GM12872 (cell line): Measurements from ENCODE around the gene GRIA2.

Source experiments
- TF ChIP-seq, protein P1 (sequence below): IDR thresholded peaks from 3 replicates; pipeline ENCODE4 v1.5.1; 2011; ENCODE audit warnings: low read depth, mild to moderate bottlenecking, low read length, moderate library complexity; ENCODE audit not compliant: insufficient read depth

GRIA2 gene

DNA sequence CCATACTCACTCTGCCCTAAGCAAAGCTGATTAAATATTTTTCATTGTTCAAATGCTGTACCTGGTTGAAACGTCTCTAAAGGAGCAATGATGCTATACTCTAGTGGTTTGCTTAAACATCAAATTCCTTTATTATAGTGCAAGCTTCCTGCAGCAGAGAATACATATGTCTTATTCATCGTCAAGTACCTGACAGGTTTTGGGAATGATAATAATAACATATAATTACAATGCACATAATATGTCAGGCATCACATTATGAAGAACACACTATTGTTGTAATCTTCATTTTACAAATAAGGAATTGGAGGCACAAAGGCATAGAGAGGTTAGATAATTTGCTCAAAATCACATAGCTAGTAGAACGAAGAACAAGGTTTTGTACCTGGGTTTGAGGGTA lies 151.6 kb downstream of the GRIA2 start:
- TF ChIP-seq, protein P1, sequence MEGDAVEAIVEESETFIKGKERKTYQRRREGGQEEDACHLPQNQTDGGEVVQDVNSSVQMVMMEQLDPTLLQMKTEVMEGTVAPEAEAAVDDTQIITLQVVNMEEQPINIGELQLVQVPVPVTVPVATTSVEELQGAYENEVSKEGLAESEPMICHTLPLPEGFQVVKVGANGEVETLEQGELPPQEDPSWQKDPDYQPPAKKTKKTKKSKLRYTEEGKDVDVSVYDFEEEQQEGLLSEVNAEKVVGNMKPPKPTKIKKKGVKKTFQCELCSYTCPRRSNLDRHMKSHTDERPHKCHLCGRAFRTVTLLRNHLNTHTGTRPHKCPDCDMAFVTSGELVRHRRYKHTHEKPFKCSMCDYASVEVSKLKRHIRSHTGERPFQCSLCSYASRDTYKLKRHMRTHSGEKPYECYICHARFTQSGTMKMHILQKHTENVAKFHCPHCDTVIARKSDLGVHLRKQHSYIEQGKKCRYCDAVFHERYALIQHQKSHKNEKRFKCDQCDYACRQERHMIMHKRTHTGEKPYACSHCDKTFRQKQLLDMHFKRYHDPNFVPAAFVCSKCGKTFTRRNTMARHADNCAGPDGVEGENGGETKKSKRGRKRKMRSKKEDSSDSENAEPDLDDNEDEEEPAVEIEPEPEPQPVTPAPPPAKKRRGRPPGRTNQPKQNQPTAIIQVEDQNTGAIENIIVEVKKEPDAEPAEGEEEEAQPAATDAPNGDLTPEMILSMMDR, result no peak

- TF ChIP-seq, protein P1, result no peak
Measured at GRCh38 chr4:157372567-157372966, 152.0 kb downstream of the GRIA2 start.

DNA sequence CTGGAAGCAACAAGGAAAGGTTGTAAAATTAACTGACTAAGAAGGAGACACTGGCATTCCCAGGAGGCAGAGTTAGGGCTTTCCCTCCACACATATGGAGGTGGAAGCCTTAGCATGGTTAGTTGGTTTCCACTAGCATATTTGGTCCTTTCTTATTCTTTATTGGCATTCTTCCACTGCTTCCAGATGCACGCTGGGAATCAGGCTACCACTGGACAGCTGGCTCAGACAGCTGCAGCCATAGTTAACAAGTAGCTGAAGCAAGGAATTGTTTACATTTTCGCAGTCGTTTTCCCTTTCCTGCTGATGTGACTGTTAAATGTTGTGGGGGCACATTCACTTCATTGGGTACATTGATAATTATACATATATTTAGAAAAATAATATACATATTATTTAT lies 169.2 kb downstream of the GRIA2 start:
- TF ChIP-seq, protein P1, result no peak

DNA sequence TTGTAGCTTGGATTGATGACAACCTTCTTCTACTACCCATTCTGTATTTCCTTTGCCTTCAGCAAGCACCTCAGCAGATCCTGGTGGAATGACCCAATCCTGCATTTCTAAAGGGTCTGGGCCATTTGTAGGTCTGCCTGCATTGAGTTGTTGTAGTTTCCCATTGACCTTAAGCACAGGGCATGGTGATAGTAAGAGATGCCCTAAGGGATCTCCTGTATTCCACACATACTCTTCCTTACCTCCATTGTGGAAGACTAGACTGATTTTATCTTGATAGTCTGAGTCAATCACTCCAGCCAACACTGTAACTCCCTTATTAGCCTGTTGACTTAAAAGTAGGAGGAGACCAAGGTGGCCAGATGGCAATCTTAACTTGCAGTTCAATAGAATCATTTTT lies 184.5 kb downstream of the GRIA2 start:
- TF ChIP-seq, protein P1, result no peak
